GM10248 (cell line): ENCODE data around the gene PGAM5.

ENCODE experiments used
- CTCF ChIA-PET: fragments of 300-600 bp; sonication (Branson Sonifier 250); formaldehyde crosslinking; extraction: SDS; loops from one replicate; lab custom pipeline; 2021; ENCODE audit warnings: antibody characterized with exemption; lab: Yijun Ruan, JAX
- POLR2A ChIA-PET: fragments of 350-650 bp; sonication (Branson Sonifier 250); formaldehyde crosslinking; extraction: SDS; loops from one replicate; lab custom pipeline; 2020; ENCODE audit warnings: antibody characterized with exemption; lab: Yijun Ruan, JAX
- DNase-seq: peaks from one replicate; pipeline ENCODE4 v3.0.0; 2012; ENCODE audit errors: extremely low spot score
- TF ChIP-seq, protein P1 (sequence below): IDR thresholded peaks from 2 replicates; pipeline ENCODE4 v1.5.1; 2012; ENCODE audit warnings: mild to moderate bottlenecking, low read depth; ENCODE audit errors: extremely low read depth, missing control alignments, control extremely low read depth

Gene PGAM5

DNA sequence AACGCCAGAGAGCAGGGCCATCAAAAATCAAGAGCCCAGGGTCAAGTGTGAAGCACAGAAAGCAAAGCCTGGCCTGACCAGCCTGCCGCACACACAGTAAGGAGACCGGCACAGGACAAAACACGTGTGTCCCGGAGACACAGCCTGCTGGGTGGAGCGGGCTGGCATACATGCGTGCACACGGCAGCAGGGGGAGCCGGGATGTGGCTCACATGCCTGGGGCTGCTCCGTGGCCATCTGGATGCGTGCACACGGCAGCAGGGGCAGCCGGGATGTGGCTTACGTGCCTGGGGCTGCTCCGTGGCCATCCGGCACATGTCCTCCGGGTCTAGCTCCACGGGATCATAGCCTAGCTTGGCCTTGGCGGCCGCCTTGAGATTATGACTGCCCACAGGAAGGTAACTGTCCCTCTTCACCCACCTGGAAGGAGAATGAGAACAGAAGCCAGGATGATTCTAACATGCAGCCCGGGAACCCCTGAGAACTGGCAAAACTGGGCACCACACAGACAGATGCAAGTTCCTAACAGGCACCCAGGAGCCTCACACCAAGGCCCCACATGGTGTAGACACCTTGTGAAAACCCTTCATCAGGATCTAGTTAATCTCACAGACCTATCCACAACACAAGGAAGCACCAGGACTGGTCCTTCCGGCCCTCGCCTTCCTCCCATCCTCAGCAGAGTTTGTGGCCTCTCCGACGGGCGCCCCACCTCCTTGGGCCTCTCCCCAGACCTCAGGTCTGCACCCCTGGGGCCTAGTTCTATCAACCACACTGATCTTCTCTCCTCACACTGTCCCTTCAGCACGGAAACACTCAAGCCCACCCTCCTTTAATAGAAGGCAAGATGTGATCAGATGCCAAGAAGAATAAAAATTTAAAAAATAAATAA is 37.1 kb upstream of the PGAM5 start:
- ChIA-PET POLR2A (no interaction called here), CTCF (no interaction called here)
- TF ChIP-seq, protein P1, sequence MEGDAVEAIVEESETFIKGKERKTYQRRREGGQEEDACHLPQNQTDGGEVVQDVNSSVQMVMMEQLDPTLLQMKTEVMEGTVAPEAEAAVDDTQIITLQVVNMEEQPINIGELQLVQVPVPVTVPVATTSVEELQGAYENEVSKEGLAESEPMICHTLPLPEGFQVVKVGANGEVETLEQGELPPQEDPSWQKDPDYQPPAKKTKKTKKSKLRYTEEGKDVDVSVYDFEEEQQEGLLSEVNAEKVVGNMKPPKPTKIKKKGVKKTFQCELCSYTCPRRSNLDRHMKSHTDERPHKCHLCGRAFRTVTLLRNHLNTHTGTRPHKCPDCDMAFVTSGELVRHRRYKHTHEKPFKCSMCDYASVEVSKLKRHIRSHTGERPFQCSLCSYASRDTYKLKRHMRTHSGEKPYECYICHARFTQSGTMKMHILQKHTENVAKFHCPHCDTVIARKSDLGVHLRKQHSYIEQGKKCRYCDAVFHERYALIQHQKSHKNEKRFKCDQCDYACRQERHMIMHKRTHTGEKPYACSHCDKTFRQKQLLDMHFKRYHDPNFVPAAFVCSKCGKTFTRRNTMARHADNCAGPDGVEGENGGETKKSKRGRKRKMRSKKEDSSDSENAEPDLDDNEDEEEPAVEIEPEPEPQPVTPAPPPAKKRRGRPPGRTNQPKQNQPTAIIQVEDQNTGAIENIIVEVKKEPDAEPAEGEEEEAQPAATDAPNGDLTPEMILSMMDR = no peak
- DNase-seq = no peak

DNA sequence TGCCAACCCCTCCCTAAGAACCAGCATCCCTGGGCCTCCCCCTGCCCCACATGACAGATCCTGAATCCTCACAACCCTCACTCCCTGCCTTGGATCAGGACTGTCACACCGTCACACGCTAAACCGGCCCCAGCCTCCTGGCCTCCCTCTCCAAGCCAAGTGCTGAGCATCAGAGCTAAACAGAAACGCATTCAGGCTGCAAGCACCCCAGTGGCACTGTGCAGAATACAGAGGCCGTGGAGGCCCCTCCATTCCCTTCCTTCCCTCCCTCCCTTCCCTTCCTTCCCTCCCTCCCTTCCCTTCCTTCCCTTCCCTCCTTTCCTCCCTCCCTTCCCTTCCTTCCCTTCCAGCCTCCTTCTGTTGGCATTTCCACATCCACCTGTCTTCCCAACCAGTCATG is 36.1 kb upstream of the PGAM5 start:
- TF ChIP-seq, protein P1 = no peak
- DNase-seq = no peak
- CTCF ChIA-PET = no interaction called here
- POLR2A ChIA-PET = no interaction called here

DNA sequence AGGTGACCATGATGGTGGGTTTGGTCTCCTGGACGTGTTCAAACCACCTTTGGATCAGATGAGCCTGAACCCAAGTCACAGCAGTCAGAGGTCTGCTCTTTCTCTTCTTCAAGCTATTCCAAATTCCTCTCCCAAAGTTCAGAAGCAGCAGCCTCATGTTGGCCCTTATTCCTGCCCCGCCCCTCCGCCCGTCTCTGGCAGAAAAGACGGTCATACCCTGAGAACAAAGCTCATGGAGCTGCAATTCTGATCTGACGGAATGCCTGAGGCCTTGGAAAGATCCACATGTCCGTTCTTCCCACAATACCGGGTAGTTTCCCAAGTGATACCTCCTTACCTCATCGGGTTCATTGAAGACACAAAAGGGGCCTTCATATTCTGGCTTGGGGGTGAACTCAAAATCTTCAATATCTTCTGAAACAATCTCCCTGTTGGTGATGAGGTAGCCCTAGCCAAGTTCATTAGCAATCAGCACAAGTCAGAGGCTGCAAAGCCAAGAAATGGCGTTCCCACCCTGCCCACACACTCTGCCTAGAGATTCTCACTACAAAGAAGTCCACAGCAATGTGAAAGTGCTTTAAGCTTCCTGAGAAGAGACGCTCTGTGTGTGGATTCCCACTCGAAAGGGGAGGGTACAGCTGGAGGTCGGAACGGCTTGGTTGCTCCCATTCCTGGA is 34.7 kb upstream of the PGAM5 start:
- no peak for DNase-seq
- ChIA-PET CTCF (interaction anchor here (1.7 kb wide), 1 partner anchor 61 kb away, joined by 3 read pairs; no protein-coding TSS in a partner anchor), POLR2A (no interaction called here)
- TF ChIP-seq, protein P1 = no peak

DNA sequence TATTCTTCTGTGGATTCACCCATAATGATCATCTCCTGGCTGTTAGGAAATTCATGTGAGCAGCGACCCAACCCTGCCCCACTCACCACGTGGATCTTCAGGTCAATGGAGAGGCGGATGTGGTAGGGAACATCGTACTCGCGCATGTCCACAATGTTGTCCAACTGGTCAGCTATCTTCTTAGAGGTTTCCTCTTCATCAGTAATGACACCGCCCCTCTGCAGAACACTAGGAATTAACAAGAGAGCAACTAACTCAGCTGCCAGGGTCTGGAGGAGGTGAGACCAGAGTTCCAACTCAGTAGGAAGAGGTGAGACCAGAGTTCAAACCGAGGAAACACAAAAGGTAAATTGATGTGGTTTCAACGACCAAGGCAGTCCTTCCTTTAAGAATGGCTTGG is 33.1 kb upstream of the PGAM5 start:
- CTCF ChIA-PET = no interaction called here
- TF ChIP-seq, protein P1 = no peak
- no peak for DNase-seq
- POLR2A ChIA-PET = no interaction called here

DNA sequence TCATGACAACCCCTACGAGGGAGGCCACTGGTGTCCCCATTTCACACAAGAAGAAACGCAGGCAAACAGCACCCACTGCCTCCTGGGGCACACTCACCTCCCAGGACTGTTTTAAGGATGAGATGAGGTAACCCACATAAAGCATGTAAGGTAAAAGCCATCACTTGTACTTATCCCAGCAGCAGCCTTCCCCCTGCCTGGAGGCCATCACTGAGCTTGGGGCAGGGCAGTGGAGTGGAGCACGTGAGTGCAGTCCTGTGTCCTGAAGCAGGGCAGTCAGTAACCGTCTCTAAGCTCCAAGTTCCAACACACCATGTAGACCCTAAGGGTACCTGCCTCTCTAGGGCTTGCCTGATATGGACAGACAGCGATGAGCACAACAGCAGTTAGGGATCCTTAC is 25.2 kb upstream of the PGAM5 start:
- POLR2A ChIA-PET = interaction anchor here (0.6 kb wide), 2 partner anchors 26 to 56 kb away, joined by 3 to 4 read pairs; no protein-coding TSS in a partner anchor
- no peak for DNase-seq
- CTCF ChIA-PET = interaction anchor here (2.2 kb wide), 1 partner anchor 23 kb away, joined by 4 read pairs; no protein-coding TSS in a partner anchor
- TF ChIP-seq, protein P1 = no peak

DNA sequence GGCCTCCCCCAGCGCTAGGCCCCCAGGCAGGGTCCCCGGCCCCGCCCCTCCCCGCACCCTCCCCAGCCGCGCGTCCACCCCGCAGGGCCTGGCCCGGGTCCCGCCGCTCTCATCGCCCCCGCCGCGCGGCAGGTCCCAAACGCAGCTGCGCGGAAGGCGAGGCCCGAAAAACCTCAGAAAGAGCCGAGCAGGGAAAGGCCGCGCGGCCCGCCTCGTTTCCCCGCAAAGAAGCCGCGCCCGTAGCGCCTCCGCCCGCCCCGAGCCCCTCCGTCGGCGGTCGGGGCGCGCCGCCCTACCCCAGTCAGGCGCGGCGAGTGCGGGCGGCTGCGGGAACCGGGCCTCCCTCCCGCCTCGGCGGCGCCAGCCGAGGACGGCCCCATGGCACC is 23.8 kb upstream of the PGAM5 start:
- ChIA-PET POLR2A (no interaction called here), CTCF (no interaction called here)
- DNase-seq = no peak
- TF ChIP-seq, protein P1 = no peak
